Karpas-422 (cell line): ENCODE results near the gene FMO3. TPM values are rescaled to one million over a fixed set of nuclear protein-coding genes. Genes with fewer than 3 reads are reported as not detected.

ENCODE experiments used
- DNase-seq: peaks from one replicate; pipeline ENCODE4 v3.0.0-alpha.2; 2015
- H2AFZ ChIP-seq: fragments of 200-600 bp; sonication (generic); 2 replicates; pipeline ENCODE4 v1.6.1; 2014; ENCODE audit warnings: antibody characterized with exemption, low read length, mixed read lengths
- H3K27ac ChIP-seq: fragments of 200-600 bp; sonication (generic); 2 replicates; pipeline ENCODE4 v1.5.1; 2014; ENCODE audit warnings: mild to moderate bottlenecking, low read length, moderate library complexity
- H3K27me3 ChIP-seq: fragments of 200-600 bp; sonication (generic); 2 replicates; pipeline ENCODE4 v1.6.1; 2014; ENCODE audit warnings: low read length, mixed read lengths
- H3K36me3 ChIP-seq: fragments of 200-600 bp; sonication (generic); 2 replicates; pipeline ENCODE4 v1.6.1; 2014; ENCODE audit warnings: low read length, mixed read lengths; ENCODE audit not compliant: insufficient read depth
- H3K4me1 ChIP-seq: fragments of 200-600 bp; sonication (generic); 2 replicates; pipeline ENCODE4 v1.6.1; 2014; ENCODE audit warnings: mild to moderate bottlenecking, low read length, mixed read lengths
- H3K4me2 ChIP-seq: fragments of 200-600 bp; sonication (generic); 2 replicates; pipeline ENCODE4 v1.6.1; 2014; ENCODE audit warnings: low read length, low read depth, mild to moderate bottlenecking; ENCODE audit not compliant: poor library complexity, severe bottlenecking
- H3K4me3 ChIP-seq: fragments of 200-600 bp; sonication (generic); 2 replicates; pipeline ENCODE4 v1.5.1; 2014; ENCODE audit warnings: mild to moderate bottlenecking, antibody characterized with exemption, low read length, mixed read lengths
- H3K79me2 ChIP-seq: fragments of 200-600 bp; sonication (generic); 2 replicates; pipeline ENCODE4 v1.6.1; 2014; ENCODE audit warnings: mild to moderate bottlenecking, low read length, mixed read lengths
- H3K9ac ChIP-seq: fragments of 200-600 bp; sonication (generic); 2 replicates; pipeline ENCODE4 v1.6.0; 2014; ENCODE audit warnings: low read length
- H3K9me2 ChIP-seq: fragments of 200-600 bp; sonication (generic), shearing (Covaris generic); replicated peaks from 2 replicates; pipeline ENCODE4 v1.6.0; 2014; ENCODE audit warnings: mild to moderate bottlenecking, low read length, moderate library complexity; ENCODE audit not compliant: insufficient read depth
- H3K9me3 ChIP-seq: fragments of 300-700, 200-600 bp; sonication (generic); 2 replicates; pipeline ENCODE4 v1.6.1; 2014; ENCODE audit warnings: low read length, mixed read lengths
- H4K20me1 ChIP-seq: fragments of 200-600 bp; sonication (generic); 2 replicates; pipeline ENCODE4 v1.6.1; 2014; ENCODE audit warnings: mild to moderate bottlenecking, antibody characterized with exemption, low read length, low read depth; ENCODE audit not compliant: insufficient read depth
- total RNA-seq: library from RNA; depleted of rRNA; stranded (reverse); fragments of >200 nt; shearing (Covaris generic); gene quantifications from 2 replicates; pipeline ENCODE4 v1.2.3, GENCODE V29; 2014; ENCODE audit warnings: low replicate concordance

Gene FMO3
- total RNA-seq, 1 experiment from 2014 or later, result not detected

DNA sequence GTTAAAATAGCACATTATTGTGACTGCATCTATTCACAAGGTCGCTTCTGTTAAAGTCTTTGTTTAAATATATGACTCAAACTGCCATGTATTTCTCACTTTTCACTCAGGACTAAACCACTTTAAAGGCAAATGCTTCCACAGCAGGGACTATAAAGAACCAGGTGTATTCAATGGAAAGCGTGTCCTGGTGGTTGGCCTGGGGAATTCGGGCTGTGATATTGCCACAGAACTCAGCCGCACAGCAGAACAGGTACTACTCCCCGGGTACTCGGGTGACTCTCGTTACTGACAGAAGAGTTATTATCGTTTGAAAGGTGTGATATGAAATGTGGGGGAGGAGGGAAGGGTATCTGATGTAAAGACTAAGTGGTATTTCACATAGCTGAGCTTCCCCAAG lies 17.3 kb downstream of the FMO3 start:
- H2AFZ ChIP-seq, result no peak overlapping the region
- no peaks in the 10 kb centered on the region for H3K9me2 ChIP-seq
- H3K4me3 ChIP-seq, result no peak overlapping the region
- no peaks in the 10 kb centered on the region for H3K79me2 ChIP-seq
- no peak overlapping the region for H3K27ac ChIP-seq
- no peaks in the 10 kb centered on the region for H3K9me3 ChIP-seq
- no peaks in the 10 kb centered on the region for H4K20me1 ChIP-seq
- H3K36me3 ChIP-seq, result no peaks in the 10 kb centered on the region
- H3K9ac ChIP-seq, result no peak overlapping the region
- DNase-seq, result no peak
- H3K4me1 ChIP-seq, result no peaks in the 10 kb centered on the region
- H3K27me3 ChIP-seq, result no peaks in the 10 kb centered on the region
- no peak overlapping the region for H3K4me2 ChIP-seq

DNA sequence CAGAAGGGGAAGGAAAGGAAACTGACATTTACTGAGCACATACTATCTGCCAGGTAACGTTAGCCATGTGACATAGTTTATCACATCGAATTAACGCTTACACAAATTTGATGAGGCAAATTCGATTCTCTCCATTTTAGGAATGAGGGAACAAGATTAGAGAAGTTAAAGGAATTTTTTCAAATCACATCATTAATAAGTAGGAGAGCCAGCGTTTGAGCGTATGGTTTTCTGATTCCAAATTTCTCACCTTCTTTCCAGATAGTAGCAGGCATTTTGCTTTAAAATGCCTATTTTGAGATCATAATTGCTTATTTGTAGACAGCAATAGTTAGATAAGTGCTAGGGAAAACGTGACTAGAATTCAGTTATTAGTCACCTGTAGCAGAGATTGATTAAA lies 19.3 kb downstream of the FMO3 start:
- Histone ChIP-seq H3K4me2 (no peak overlapping the region), H3K9me3 (no peaks in the 10 kb centered on the region), H3K4me1 (no peaks in the 10 kb centered on the region), H3K4me3 (no peak overlapping the region), H3K27me3 (no peaks in the 10 kb centered on the region), H3K9me2 (no peaks in the 10 kb centered on the region), H3K27ac (no peak overlapping the region), H3K36me3 (no peaks in the 10 kb centered on the region), H4K20me1 (no peaks in the 10 kb centered on the region), H3K9ac (no peak overlapping the region), H3K79me2 (no peaks in the 10 kb centered on the region), H2AFZ (no peak overlapping the region)
- DNase-seq, result no peak

DNA sequence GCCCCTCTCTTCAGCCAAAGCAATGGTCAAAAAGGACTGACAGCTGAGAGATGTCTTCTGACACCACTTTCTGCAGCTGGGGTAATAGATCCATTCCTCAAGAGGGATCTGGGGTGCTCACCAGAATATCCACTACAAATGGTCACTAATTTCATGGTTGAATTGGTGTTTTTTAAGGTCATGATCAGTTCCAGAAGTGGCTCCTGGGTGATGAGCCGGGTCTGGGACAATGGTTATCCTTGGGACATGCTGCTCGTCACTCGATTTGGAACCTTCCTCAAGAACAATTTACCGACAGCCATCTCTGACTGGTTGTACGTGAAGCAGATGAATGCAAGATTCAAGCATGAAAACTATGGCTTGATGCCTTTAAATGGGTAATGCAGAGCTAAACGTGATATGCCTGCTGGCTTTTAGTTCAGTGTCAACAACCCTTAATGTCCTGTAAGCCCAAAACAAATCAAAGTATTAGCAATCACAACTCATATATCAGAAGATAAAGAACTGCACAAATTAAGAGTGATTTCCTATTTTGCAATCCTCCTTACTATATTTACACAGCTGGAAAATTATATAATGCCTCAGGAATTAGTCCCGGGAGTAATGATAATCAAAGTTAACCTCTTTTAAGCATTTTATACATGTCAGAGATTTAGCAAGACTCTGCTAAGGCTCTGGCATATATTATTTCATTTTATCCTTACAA lies 20.1 kb downstream of the FMO3 start:
- Histone ChIP-seq H4K20me1 (no peaks in the 10 kb centered on the region), H3K36me3 (no peaks in the 10 kb centered on the region), H3K4me2 (no peak overlapping the region), H3K4me1 (no peaks in the 10 kb centered on the region), H3K4me3 (no peak overlapping the region), H3K9ac (no peak overlapping the region), H3K79me2 (no peaks in the 10 kb centered on the region), H3K9me2 (no peaks in the 10 kb centered on the region), H3K27me3 (no peaks in the 10 kb centered on the region), H2AFZ (no peak overlapping the region), H3K9me3 (no peaks in the 10 kb centered on the region), H3K27ac (no peak overlapping the region)
- DNase-seq, result no peak

DNA sequence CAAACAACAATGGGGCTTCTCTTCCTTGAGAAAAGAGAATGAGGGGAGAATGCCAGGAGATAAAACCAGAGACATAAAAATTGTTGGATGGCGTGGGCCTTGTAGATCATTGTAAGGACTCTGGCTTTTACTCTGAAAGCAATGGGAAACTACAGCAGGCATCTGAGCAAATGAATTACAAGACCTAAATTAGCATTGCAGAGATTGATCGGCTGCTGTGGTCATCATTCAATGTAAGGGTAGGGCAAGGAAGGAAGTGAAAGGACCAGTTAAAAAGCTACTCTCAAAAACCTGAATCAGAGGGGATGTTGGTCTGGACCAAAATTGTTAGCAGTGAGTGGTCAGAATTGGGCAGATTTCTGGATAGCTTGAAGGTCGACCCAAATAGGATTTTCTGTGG lies 21.4 kb downstream of the FMO3 start:
- H3K4me1 ChIP-seq, result no peaks in the 10 kb centered on the region
- no peaks in the 10 kb centered on the region for H3K79me2 ChIP-seq
- no peak for DNase-seq
- H3K9me3 ChIP-seq, result no peaks in the 10 kb centered on the region
- no peak overlapping the region for H2AFZ ChIP-seq
- H3K9me2 ChIP-seq, result no peaks in the 10 kb centered on the region
- H3K4me3 ChIP-seq, result no peak overlapping the region
- no peaks in the 10 kb centered on the region for H3K27me3 ChIP-seq
- H3K27ac ChIP-seq, result no peak overlapping the region
- no peaks in the 10 kb centered on the region for H3K36me3 ChIP-seq
- no peak overlapping the region for H3K9ac ChIP-seq
- no peaks in the 10 kb centered on the region for H4K20me1 ChIP-seq
- H3K4me2 ChIP-seq, result no peak overlapping the region

DNA sequence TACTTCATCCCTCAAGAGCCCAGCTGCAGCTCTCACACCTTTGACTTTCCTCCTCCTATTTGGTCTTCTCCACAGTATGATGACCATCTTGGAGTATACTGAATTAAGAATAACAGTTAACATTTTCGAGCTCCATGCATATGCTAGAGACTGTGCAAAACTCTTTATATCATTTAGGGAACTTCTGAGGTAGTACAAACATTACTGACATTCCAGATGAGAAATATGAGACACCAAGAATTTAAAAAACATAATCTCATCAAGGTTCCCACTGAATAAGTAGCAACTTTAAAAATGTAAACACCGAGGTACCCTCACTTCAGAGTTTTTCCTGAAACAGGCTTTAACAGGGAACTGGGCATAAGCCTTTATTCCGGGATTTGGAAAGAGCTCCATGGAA lies 22.7 kb downstream of the FMO3 start:
- Histone ChIP-seq H3K9me3 (no peaks in the 10 kb centered on the region), H3K4me1 (no peaks in the 10 kb centered on the region), H2AFZ (no peak overlapping the region), H3K79me2 (no peaks in the 10 kb centered on the region), H3K27ac (no peak overlapping the region), H3K27me3 (no peaks in the 10 kb centered on the region), H3K9ac (no peak overlapping the region), H3K9me2 (no peaks in the 10 kb centered on the region), H4K20me1 (no peaks in the 10 kb centered on the region), H3K4me3 (no peak overlapping the region), H3K4me2 (no peak overlapping the region), H3K36me3 (no peaks in the 10 kb centered on the region)
- DNase-seq, result no peak

DNA sequence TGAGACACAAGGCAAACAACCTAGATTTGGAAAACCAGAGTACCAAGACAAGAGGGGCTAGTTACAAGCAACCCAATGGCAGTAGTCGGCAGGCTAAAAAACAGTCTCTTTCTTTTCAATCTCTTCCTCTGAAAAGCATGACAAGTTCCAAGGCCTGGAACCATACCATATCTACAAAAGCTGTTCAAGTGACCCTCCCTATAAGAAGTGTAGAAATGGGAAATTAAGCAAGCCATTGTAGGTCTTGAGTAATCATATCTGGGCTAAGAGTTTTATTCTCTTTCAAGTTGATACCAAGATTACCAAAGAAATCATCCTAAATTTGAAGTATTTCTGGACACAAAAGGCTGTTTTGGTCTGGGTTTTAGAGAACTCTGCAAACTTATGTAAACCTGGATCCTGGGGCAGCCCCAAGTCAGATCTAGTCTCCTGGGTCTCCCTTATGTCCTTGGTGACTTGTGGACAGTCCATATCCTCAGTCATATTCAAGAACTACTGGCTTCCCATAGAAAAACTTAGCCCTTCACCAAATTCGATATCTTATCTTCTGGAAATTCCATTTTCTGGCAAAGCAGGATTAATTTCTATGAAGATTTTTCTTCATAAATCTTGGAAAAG lies 24.7 kb downstream of the FMO3 start:
- Histone ChIP-seq H3K4me3 (no peak overlapping the region), H3K4me2 (no peak overlapping the region), H3K9ac (no peak overlapping the region), H3K27me3 (no peaks in the 10 kb centered on the region), H4K20me1 (no peaks in the 10 kb centered on the region), H2AFZ (no peak overlapping the region), H3K36me3 (no peaks in the 10 kb centered on the region), H3K9me3 (no peaks in the 10 kb centered on the region), H3K27ac (no peak overlapping the region), H3K9me2 (no peaks in the 10 kb centered on the region), H3K4me1 (no peaks in the 10 kb centered on the region), H3K79me2 (no peaks in the 10 kb centered on the region)
- DNase-seq, result no peak

DNA sequence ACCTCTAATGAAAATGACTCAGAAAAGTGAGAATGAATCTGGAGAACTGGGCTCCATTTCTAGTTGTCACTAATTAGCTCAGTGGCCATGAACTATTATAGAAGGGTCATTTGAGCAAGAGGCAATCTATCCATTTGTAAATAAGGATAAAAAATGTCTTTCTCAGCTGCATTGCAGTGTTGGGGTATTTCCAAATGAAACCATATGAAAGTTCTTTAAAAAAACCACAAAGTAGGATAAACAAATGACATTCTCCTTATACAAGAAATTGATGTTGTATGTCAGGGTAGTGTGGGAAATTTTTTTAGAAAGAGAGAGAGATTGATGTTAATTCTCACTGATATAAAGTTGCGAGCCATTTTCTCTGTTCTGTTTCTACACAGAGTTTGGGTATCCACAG lies 26.0 kb downstream of the FMO3 start:
- H3K9me3 ChIP-seq, result no peaks in the 10 kb centered on the region
- no peak overlapping the region for H3K27ac ChIP-seq
- H3K4me2 ChIP-seq, result no peak overlapping the region
- no peaks in the 10 kb centered on the region for H3K79me2 ChIP-seq
- no peak overlapping the region for H3K4me3 ChIP-seq
- no peak for DNase-seq
- H3K9me2 ChIP-seq, result no peaks in the 10 kb centered on the region
- H3K27me3 ChIP-seq, result no peaks in the 10 kb centered on the region
- no peaks in the 10 kb centered on the region for H3K36me3 ChIP-seq
- no peak overlapping the region for H3K9ac ChIP-seq
- H3K4me1 ChIP-seq, result no peaks in the 10 kb centered on the region
- H2AFZ ChIP-seq, result no peak overlapping the region
- no peaks in the 10 kb centered on the region for H4K20me1 ChIP-seq

DNA sequence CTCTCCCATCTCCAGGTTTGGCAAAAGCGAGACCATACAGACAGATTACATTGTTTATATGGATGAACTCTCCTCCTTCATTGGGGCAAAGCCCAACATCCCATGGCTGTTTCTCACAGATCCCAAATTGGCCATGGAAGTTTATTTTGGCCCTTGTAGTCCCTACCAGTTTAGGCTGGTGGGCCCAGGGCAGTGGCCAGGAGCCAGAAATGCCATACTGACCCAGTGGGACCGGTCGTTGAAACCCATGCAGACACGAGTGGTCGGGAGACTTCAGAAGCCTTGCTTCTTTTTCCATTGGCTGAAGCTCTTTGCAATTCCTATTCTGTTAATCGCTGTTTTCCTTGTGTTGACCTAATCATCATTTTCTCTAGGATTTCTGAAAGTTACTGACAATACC lies 26.4 kb downstream of the FMO3 start:
- no peak overlapping the region for H3K4me3 ChIP-seq
- no peaks in the 10 kb centered on the region for H4K20me1 ChIP-seq
- H3K9me2 ChIP-seq, result no peaks in the 10 kb centered on the region
- H2AFZ ChIP-seq, result no peak overlapping the region
- no peak overlapping the region for H3K27ac ChIP-seq
- H3K27me3 ChIP-seq, result no peaks in the 10 kb centered on the region
- no peak overlapping the region for H3K9ac ChIP-seq
- no peak overlapping the region for H3K4me2 ChIP-seq
- H3K79me2 ChIP-seq, result no peaks in the 10 kb centered on the region
- no peak for DNase-seq
- no peaks in the 10 kb centered on the region for H3K9me3 ChIP-seq
- H3K36me3 ChIP-seq, result no peaks in the 10 kb centered on the region
- no peaks in the 10 kb centered on the region for H3K4me1 ChIP-seq
